K562 (cell line): ENCODE results near the gene CCT3. TPM values are rescaled to one million over a fixed set of nuclear protein-coding genes. Genes with fewer than 3 reads are reported as not detected.

Experiments
- ATAC-seq: fragments of 200-7000 bp; cut with Tn5 transposase; 3 replicates; pipeline ENCODE4 v1.9.1; 2020; ENCODE audit warnings: moderate library complexity
- BruUV-seq: library from RNA; stranded (reverse); fragments of 400-500 nt; replicated peaks from 2 replicates; lab custom pipeline; 2021; lab: Mats Ljungman, UMichigan
- CTCF ChIA-PET: fragments of 300-600 bp; formaldehyde crosslinking; extraction: SDS; loops from one replicate; lab custom pipeline; 2021; ENCODE audit warnings: low intra/inter-chr PET ratio; lab: Yijun Ruan, JAX
- POLR2A ChIA-PET: fragments of 300-600, 350-650 bp; sonication (Branson Sonifier 250); formaldehyde crosslinking; extraction: SDS; loops from one replicate; lab custom pipeline; 2021; ENCODE audit warnings: antibody characterized with exemption, inconsistent platforms; lab: Yijun Ruan, JAX
- DNase-seq, 4 experiments: peaks; one replicate each; pipeline versions ENCODE4 v3.0.0 to v3.0.0-alpha.2; 2011 to 2018; ENCODE audit warnings: low spot score in 3 of 4, mixed read lengths in 3 of 4; ENCODE audit errors: extremely low read depth in 1 of 4
- FAIRE-seq: peaks from 2 replicates; lab custom pipeline; 2011; peaks lifted over from hg19 to GRCh38; lab: Jason Lieb, UNC
- H2AFZ ChIP-seq: 2 replicates; pipeline ENCODE4 v1.6.0; 2011; ENCODE audit warnings: low read depth, low read length, control low read depth, inconsistent platforms
- H3K27ac ChIP-seq: fragments of 200-600 bp; 3 replicates; pipeline ENCODE4 v1.8.0; 2011; ENCODE audit warnings: low read depth, mild to moderate bottlenecking, control low read depth, inconsistent platforms, low read length, moderate library complexity, mixed read lengths; ENCODE audit errors: extremely low read depth
- H3K27me3 ChIP-seq, 2 experiments: fragments of 300-600 bp in 1 of 2; 2 replicates in 1 of 2; 3 replicates in 1 of 2; pipeline versions ENCODE4 v1.6.0 to v1.8.0; 2011; ENCODE audit warnings: inconsistent platforms in 2 of 2, low read length in 2 of 2, mild to moderate bottlenecking in 1 of 2, mixed read lengths in 1 of 2, moderate library complexity in 1 of 2; ENCODE audit not compliant: control insufficient read depth in 2 of 2, insufficient read depth in 2 of 2
- H3K36me3 ChIP-seq: fragments of 300-600 bp; 3 replicates; pipeline ENCODE4 v1.8.0; 2011; ENCODE audit warnings: mild to moderate bottlenecking, low read length, inconsistent platforms; ENCODE audit not compliant: control insufficient read depth, insufficient read depth
- H3K4me1 ChIP-seq, 2 experiments: fragments of 200-600 bp in 1 of 2; replicated peaks in 1 of 2; 2 replicates in 1 of 2; 3 replicates in 1 of 2; pipeline versions ENCODE4 v1.5.1 to v1.8.0; 2011; ENCODE audit warnings: inconsistent platforms in 2 of 2, low read length in 2 of 2, mild to moderate bottlenecking in 1 of 2, mixed read lengths in 1 of 2, moderate library complexity in 1 of 2; ENCODE audit not compliant: control insufficient read depth in 2 of 2, insufficient read depth in 2 of 2
- H3K4me2 ChIP-seq: 2 replicates; pipeline ENCODE4 v1.6.1; 2011; ENCODE audit warnings: low read length, control low read depth, inconsistent platforms, mixed read lengths; ENCODE audit not compliant: insufficient read depth
- H3K4me3 ChIP-seq: fragments of 200-600 bp; sonication (generic), shearing (Covaris generic); 2 replicates; pipeline ENCODE4 v1.5.1; 2016; ENCODE audit warnings: control low read depth, inconsistent platforms
- H3K79me2 ChIP-seq: fragments of 200-600 bp; 3 replicates; pipeline ENCODE4 v1.8.0; 2011; ENCODE audit warnings: low read length, inconsistent platforms; ENCODE audit not compliant: control insufficient read depth, insufficient read depth
- H3K9ac ChIP-seq, 2 experiments: 2 replicates each; pipeline versions ENCODE4 v1.6.0 to v1.6.1; 2011; ENCODE audit warnings: low read depth in 2 of 2, low read length in 2 of 2, control low read depth in 1 of 2, inconsistent platforms in 1 of 2, mild to moderate bottlenecking in 1 of 2, mixed read lengths in 1 of 2; ENCODE audit not compliant: insufficient read depth in 1 of 2
- H3K9me1 ChIP-seq: one replicate; pipeline ENCODE4 v1.6.0; 2011; ENCODE audit warnings: inconsistent platforms, mild to moderate bottlenecking, low read length, moderate library complexity; ENCODE audit not compliant: control insufficient read depth, insufficient read depth
- H3K9me3 ChIP-seq: replicated peaks from 2 replicates; pipeline ENCODE4 v1.5.1; 2011; ENCODE audit warnings: low read depth, low read length, inconsistent platforms; ENCODE audit not compliant: control insufficient read depth, insufficient read depth
- H4K20me1 ChIP-seq: replicated peaks from 2 replicates; pipeline ENCODE4 v1.6.1; 2011; ENCODE audit warnings: low read length, inconsistent platforms, mixed read lengths; ENCODE audit not compliant: control insufficient read depth, insufficient read depth
- BRCA1 ChIP-seq, 2 experiments: fragments of 450-650 bp in 1 of 2; sonication (generic) in 1 of 2; formaldehyde crosslinking in 1 of 2; IDR thresholded peaks; 2 replicates each; pipeline versions ENCODE4 v1.5.0 to v1.6.1; 2017 to 2020; ENCODE audit warnings: mild to moderate bottlenecking in 1 of 2, missing genetic modification reagents in 1 of 2
- CREM ChIP-seq: IDR thresholded peaks from 2 replicates; pipeline ENCODE4 v1.6.1; 2014; ENCODE audit warnings: antibody characterized with exemption, low read depth
- DACH1 ChIP-seq: fragments of 450-650 bp; IDR thresholded peaks from 2 replicates; pipeline ENCODE4 v1.6.1; 2018; ENCODE audit not compliant: partially characterized antibody
- L3MBTL2 ChIP-seq: fragments of 450-650 bp; IDR thresholded peaks from 2 replicates; pipeline ENCODE4 v1.6.1; 2016; ENCODE audit warnings: mild to moderate bottlenecking, moderate library complexity
- LARP7 ChIP-seq: fragments of 450-650 bp; IDR thresholded peaks from 2 replicates; pipeline ENCODE4 v1.6.1; 2016
- RAD21 ChIP-seq, 2 experiments: fragments of 250-450 bp in 1 of 2; fragments of 450-650 bp in 1 of 2; sonication (Bioruptor Pico) in 1 of 2; formaldehyde crosslinking in 1 of 2; IDR thresholded peaks in 1 of 2; conservative IDR thresholded peaks in 1 of 2; 2 replicates each; pipeline versions ENCODE4 v1.4.0 to v1.8.0; 2020 to 2022; ENCODE audit warnings: mild to moderate bottlenecking in 2 of 2, moderate library complexity in 1 of 2
- ZBTB8A ChIP-seq: fragments of 450-650 bp; IDR thresholded peaks from 2 replicates; pipeline ENCODE4 v1.6.1; 2018; ENCODE audit warnings: mild to moderate bottlenecking, moderate library complexity; ENCODE audit not compliant: partially characterized antibody
- ZNF143 ChIP-seq: sonication (generic); formaldehyde crosslinking; IDR thresholded peaks from 2 replicates; pipeline ENCODE4 v1.9.0; 2022; ENCODE audit warnings: mild to moderate bottlenecking, missing genetic modification reagents
- ZNF507 ChIP-seq: conservative IDR thresholded peaks from 2 replicates; pipeline ENCODE4 v1.6.1; 2017; ENCODE audit warnings: missing genetic modification characterization, missing compliant biosample characterization
- ZNF586 ChIP-seq: fragments of 450-650 bp; formaldehyde crosslinking; conservative IDR thresholded peaks from 2 replicates; pipeline ENCODE4 v1.4.0; 2020; ENCODE audit warnings: mild to moderate bottlenecking, moderate library complexity
- ZNF75A ChIP-seq: fragments of 450-650 bp; formaldehyde crosslinking; IDR thresholded peaks from 2 replicates; pipeline ENCODE4 v1.4.0; 2020; ENCODE audit warnings: mild to moderate bottlenecking
- WGBS: fragments of 100-300 bp; shearing (Covaris generic); methylation state at CpG from one replicate; pipeline ENCODE4 v1.1.6; 2016; ENCODE audit warnings: low coverage, mixed read lengths; ENCODE audit not compliant: insufficient coverage; ENCODE audit errors: missing lambda C conversion rate; 5-methylcytosine and 5-hydroxymethylcytosine counted together
- in situ Hi-C: fragments of 300-500 bp; cut with MboI; formaldehyde crosslinking; loops from 4 replicates; pipeline ENCODE4 v1.15.0; 2018; ENCODE audit warnings: inconsistent platforms, mixed read lengths
- intact Hi-C: fragments of 100-400 bp; cut with micrococcal nuclease; formaldehyde crosslinking; loops from 2 replicates; pipeline ENCODE4 v1.14.2; 2022
- polyA plus RNA-seq, 8 experiments: library from polyadenylated mRNA; depleted of rRNA in 4 of 8; stranded (reverse) in 5 of 8; unstranded in 3 of 8; fragments of >200 nt; fragmentation: Nextera tagmentation in 2 of 8; fragmentation: Illumina TruSeq in 1 of 8; extraction: Ambion mirVana in 2 of 8; extraction: Trizol in 1 of 8; gene quantifications; 2 replicates each; pipeline versions ENCODE4 v1.2.1 to v1.2.3, GENCODE V29; 2011 to 2014; ENCODE audit warnings: inconsistent platforms in 1 of 8, missing spikeins in 1 of 8
- total RNA-seq, 7 experiments: library from RNA; depleted of rRNA in 6 of 7; stranded (reverse); fragments of >200 nt in 6 of 7; fragmentation: Illumina TruSeq in 2 of 7; extraction: Trizol in 2 of 7; gene quantifications; 2 replicates each; pipeline versions ENCODE4 v1.2.1 to v1.2.3, GENCODE V29; 2011 to 2021; ENCODE audit warnings: low replicate concordance in 1 of 7
- TF ChIP-seq, protein P1 (sequence below), 2 experiments: fragments of 450-650 bp; conservative IDR thresholded peaks; 2 replicates each; pipeline ENCODE4 v1.6.1; 2017; ENCODE audit warnings: mild to moderate bottlenecking in 2 of 2, moderate library complexity in 2 of 2
- TF ChIP-seq, protein P2 (sequence below): sonication (generic); formaldehyde crosslinking; IDR thresholded peaks from 2 replicates; pipeline ENCODE4 v1.8.0; 2022; ENCODE audit warnings: mild to moderate bottlenecking, missing genetic modification reagents, borderline replicate concordance
- TF ChIP-seq, protein P3 (sequence below): fragments of 200-800 bp; sonication (Bioruptor generic); IDR thresholded peaks from 2 replicates; pipeline ENCODE4 v1.6.1; 2017; ENCODE audit warnings: missing genetic modification characterization, missing compliant biosample characterization

Gene CCT3
- total and polyA plus RNA-seq, 9 of the 15 experiments (the other 6 are each of a cell fraction or from before 2014, with no cell fraction given) = 475 to 1,167 (median 610) TPM

DNA sequence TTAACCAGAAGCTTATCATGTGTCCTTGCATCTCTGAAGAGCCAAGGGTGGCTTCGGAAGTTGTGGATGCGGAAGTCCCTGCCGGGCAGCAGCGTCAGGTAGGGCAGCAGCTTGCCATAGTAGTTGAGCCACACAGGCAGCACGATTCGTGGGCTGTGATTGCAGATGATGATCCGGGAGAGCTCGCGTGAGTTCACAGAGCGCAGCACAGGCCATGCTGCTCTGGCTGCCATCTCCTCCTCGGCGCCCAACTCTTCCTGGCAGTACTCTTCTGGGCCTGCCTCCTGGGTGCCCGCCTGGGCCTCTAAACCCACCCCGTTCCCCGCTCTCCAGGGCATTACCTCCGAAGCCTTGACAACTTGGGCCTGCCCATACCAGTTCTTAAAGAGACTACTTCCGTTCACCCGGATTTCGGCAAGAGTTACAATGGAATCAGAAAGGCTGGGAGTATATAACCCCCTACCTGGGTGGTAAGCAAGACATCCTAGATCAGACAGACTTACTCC, 39.2 kb downstream of the CCT3 start, which contains the start of gene VHLL:
VHLL (minus strand) TSS at position 456 of the 506 bp plus-strand sequence; CDS start at position 338, 118 bp downstream.
- no TSS peak for BruUV-seq
- peak within 1 kb of the TSS in 1 of 2 experiments; percentile 39; a peak in 1 of 4 replicates for H3K9ac ChIP-seq
- H2AFZ ChIP-seq = no peak within 1 kb of the TSS
- intact Hi-C loops = no loop called here
- DNase-seq (no peak), FAIRE-seq (no peak), ATAC-seq (no peak)
- in situ Hi-C loops = no loop called here
- no peaks in the 10 kb centered on the region for H3K79me2 ChIP-seq
- no peak within 1 kb of the TSS for H3K27ac ChIP-seq
- POLR2A ChIA-PET = interaction anchor here (0.7 to 2.0 kb wide), 3 partner anchors 12 to 17 kb away, joined by 3 to 11 read pairs (median 3); partner anchors contain the start of genes SMG5 and TMEM79
- H3K4me1 ChIP-seq = peaks cover 7 to 17% of the 10 kb centered on the region in 2 experiments; a peak in 4 of 5 replicates
- H3K4me2 ChIP-seq = no peak within 1 kb of the TSS
- peaks cover 0 to 2% of the 10 kb centered on the region in 2 experiments; a peak in 1 of 5 replicates for H3K27me3 ChIP-seq
- no peaks in the 10 kb centered on the region for H4K20me1 ChIP-seq
- TF ChIP-seq ZNF143 (CRISPR knock-in tag) (no peak), ZNF75A (no peak), ZNF586 (CRISPR knock-in tag) (no peak), ZBTB8A (no peak), CREM (no peak), BRCA1 (IDR thresholded peaks at IDR 0.05) (no peak), BRCA1 (CRISPR knock-in tag; IDR thresholded peaks at IDR 0.05) (no peak), DACH1 (no peak), L3MBTL2 (no peak), LARP7 (no peak), RAD21 (CRISPR knock-in tag; conservative IDR thresholded peaks at IDR 0.05 in 1 of 2, IDR thresholded peaks at IDR 0.05 in 1 of 2) (no peak), ZNF507 (tag) (no peak)
- TF ChIP-seq, protein P1, sequence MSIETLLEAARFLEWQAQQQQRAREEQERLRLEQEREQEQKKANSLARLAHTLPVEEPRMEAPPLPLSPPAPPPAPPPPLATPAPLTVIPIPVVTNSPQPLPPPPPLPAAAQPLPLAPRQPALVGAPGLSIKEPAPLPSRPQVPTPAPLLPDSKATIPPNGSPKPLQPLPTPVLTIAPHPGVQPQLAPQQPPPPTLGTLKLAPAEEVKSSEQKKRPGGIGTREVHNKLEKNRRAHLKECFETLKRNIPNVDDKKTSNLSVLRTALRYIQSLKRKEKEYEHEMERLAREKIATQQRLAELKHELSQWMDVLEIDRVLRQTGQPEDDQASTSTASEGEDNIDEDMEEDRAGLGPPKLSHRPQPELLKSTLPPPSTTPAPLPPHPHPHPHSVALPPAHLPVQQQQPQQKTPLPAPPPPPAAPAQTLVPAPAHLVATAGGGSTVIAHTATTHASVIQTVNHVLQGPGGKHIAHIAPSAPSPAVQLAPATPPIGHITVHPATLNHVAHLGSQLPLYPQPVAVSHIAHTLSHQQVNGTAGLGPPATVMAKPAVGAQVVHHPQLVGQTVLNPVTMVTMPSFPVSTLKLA (conservative IDR thresholded peaks at IDR 0.05) = no peak
- TF ChIP-seq, protein P2, sequence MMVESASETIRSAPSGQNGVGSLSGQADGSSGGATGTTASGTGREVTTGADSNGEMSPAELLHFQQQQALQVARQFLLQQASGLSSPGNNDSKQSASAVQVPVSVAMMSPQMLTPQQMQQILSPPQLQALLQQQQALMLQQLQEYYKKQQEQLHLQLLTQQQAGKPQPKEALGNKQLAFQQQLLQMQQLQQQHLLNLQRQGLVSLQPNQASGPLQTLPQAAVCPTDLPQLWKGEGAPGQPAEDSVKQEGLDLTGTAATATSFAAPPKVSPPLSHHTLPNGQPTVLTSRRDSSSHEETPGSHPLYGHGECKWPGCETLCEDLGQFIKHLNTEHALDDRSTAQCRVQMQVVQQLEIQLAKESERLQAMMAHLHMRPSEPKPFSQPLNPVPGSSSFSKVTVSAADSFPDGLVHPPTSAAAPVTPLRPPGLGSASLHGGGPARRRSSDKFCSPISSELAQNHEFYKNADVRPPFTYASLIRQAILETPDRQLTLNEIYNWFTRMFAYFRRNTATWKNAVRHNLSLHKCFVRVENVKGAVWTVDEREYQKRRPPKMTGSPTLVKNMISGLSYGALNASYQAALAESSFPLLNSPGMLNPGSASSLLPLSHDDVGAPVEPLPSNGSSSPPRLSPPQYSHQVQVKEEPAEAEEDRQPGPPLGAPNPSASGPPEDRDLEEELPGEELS = no peak
- TF ChIP-seq, protein P3, sequence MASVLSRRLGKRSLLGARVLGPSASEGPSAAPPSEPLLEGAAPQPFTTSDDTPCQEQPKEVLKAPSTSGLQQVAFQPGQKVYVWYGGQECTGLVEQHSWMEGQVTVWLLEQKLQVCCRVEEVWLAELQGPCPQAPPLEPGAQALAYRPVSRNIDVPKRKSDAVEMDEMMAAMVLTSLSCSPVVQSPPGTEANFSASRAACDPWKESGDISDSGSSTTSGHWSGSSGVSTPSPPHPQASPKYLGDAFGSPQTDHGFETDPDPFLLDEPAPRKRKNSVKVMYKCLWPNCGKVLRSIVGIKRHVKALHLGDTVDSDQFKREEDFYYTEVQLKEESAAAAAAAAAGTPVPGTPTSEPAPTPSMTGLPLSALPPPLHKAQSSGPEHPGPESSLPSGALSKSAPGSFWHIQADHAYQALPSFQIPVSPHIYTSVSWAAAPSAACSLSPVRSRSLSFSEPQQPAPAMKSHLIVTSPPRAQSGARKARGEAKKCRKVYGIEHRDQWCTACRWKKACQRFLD (CRISPR knock-in tag) = no peak
- H3K9me1 ChIP-seq = no peaks in the 10 kb centered on the region
- H3K4me3 ChIP-seq = no peak within 1 kb of the TSS
- WGBS = 43% methylated on average over 19 of the region's 19 CpGs
- H3K36me3 ChIP-seq = no peaks in the 10 kb centered on the region; the same call in 2 of the 3 replicates
- CTCF ChIA-PET = no interaction called here
- H3K9me3 ChIP-seq = no peaks in the 10 kb centered on the region
